Activated CD4-positive, alpha-beta T cell treated with anti-CD3 and anti-CD28 coated beads, Interleukin-2, amount 10 ng/mL, durations not matched to agents 7 days and 5 days (primary cell): Measurements from ENCODE around the gene SERPINA1. TPM values are rescaled to one million over a fixed set of nuclear protein-coding genes. Genes with fewer than 3 reads are reported as not detected.
A peak's percentile ranks its signal among the peaks of the same experiment; 100 is the strongest.

Experiments used
- CTCF ChIA-PET: fragments of 350-600 bp; sonication (Branson Sonifier 250); formaldehyde crosslinking; loops from one replicate; lab custom pipeline; 2021; ENCODE audit warnings: antibody characterized with exemption; lab: Charles Lee
- POLR2A ChIA-PET: fragments of 350-600 bp; sonication (Branson Sonifier 250); formaldehyde crosslinking; loops from one replicate; lab custom pipeline; 2021; ENCODE audit warnings: antibody characterized with exemption; lab: Charles Lee
- DNase-seq: peaks from one replicate; pipeline ENCODE4 v3.0.0-alpha.2; 2020
- H3K27ac Mint-ChIP-seq: one replicate; pipeline ENCODE4 v1.8.0; 2021; ENCODE audit warnings: mild to moderate bottlenecking, moderate library complexity, mixed read lengths
- H3K27me3 Mint-ChIP-seq: one replicate; pipeline ENCODE4 v1.8.0; 2021; ENCODE audit warnings: mixed read lengths
- H3K36me3 Mint-ChIP-seq: one replicate; pipeline ENCODE4 v1.8.0; 2021; ENCODE audit warnings: low read depth, mixed read lengths
- H3K4me1 Mint-ChIP-seq: one replicate; pipeline ENCODE4 v1.8.0; 2021; ENCODE audit warnings: mixed read lengths
- H3K4me3 Mint-ChIP-seq: one replicate; pipeline ENCODE4 v1.8.0; 2021; ENCODE audit warnings: mild to moderate bottlenecking, moderate library complexity, mixed read lengths
- H3K9me3 Mint-ChIP-seq: one replicate; pipeline ENCODE4 v1.8.0; 2021; ENCODE audit warnings: mixed read lengths
- total RNA-seq, 2 experiments: library from RNA; stranded (reverse); gene quantifications; one replicate each; pipeline ENCODE4 v1.2.3, GENCODE V29; 2021

SERPINA1 gene
- total RNA-seq, 2 experiments from 2014 or later, result 4.1 to 4.4 TPM

GRCh38 chr14:94394581-94395207 lies 6.3 kb upstream of the SERPINA1 start:
- peaks cover 51% of the 10 kb centered on the region for H3K4me1 Mint-ChIP-seq
- ChIA-PET POLR2A (no interaction called here), CTCF (no interaction called here)
- DNase-seq, result no peak
- no peaks in the 10 kb centered on the region for H3K9me3 Mint-ChIP-seq
- H3K27ac Mint-ChIP-seq, result peak overlapping the region; percentile 28
- no peaks in the 10 kb centered on the region for H3K27me3 Mint-ChIP-seq
- H3K4me3 Mint-ChIP-seq, result no peak overlapping the region
- H3K36me3 Mint-ChIP-seq, result no peaks in the 10 kb centered on the region

GRCh38 chr14:94394025-94394493 lies 5.7 kb upstream of the SERPINA1 start:
- Mint-ChIP-seq H3K36me3 (no peaks in the 10 kb centered on the region), H3K9me3 (no peaks in the 10 kb centered on the region), H3K4me3 (no peak overlapping the region), H3K27ac (no peak overlapping the region), H3K27me3 (no peaks in the 10 kb centered on the region), H3K4me1 (peaks cover 51% of the 10 kb centered on the region)
- no peak for DNase-seq
- ChIA-PET POLR2A (no interaction called here), CTCF (no interaction called here)

- Mint-ChIP-seq H3K27ac (no peak overlapping the region), H3K36me3 (no peaks in the 10 kb centered on the region), H3K27me3 (no peaks in the 10 kb centered on the region), H3K4me3 (no peak overlapping the region), H3K9me3 (no peaks in the 10 kb centered on the region), H3K4me1 (peaks cover 51% of the 10 kb centered on the region)
- ChIA-PET CTCF (no interaction called here), POLR2A (no interaction called here)
- DNase-seq, result no peak
These were observed 5.1 kb upstream of the SERPINA1 start for GRCh38 chr14:94393474-94393873.

GRCh38 chr14:94392510-94392935 lies 4.1 kb upstream of the SERPINA1 start:
- DNase-seq, result peak; percentile 76
- Mint-ChIP-seq H3K36me3 (no peaks in the 10 kb centered on the region), H3K9me3 (no peaks in the 10 kb centered on the region), H3K4me1 (peaks cover 51% of the 10 kb centered on the region), H3K27ac (peak overlapping the region; percentile 85), H3K4me3 (peak overlapping the region; percentile 5), H3K27me3 (no peaks in the 10 kb centered on the region)
- POLR2A ChIA-PET, result no interaction called here
- CTCF ChIA-PET, result interaction anchor here (0.8 to 1.5 kb wide), 2 partner anchors 13 to 37 kb away, joined by 3 read pairs; no protein-coding TSS in a partner anchor

- Mint-ChIP-seq H3K27me3 (no peaks in the 10 kb centered on the region), H3K36me3 (no peaks in the 10 kb centered on the region), H3K27ac (peak overlapping the region; percentile 85), H3K4me3 (no peak overlapping the region), H3K4me1 (peaks cover 51% of the 10 kb centered on the region), H3K9me3 (no peaks in the 10 kb centered on the region)
- ChIA-PET CTCF (interaction anchor here (0.6 to 1.5 kb wide), 4 partner anchors 36 to 255 kb away, joined by 3 to 4 read pairs (median 3); no protein-coding TSS in a partner anchor), POLR2A (no interaction called here)
- no peak for DNase-seq
These were observed 3.0 kb upstream of the SERPINA1 start for GRCh38 chr14:94391281-94391975.

GRCh38 chr14:94390372-94391086 lies 2.1 kb upstream of the SERPINA1 start:
- DNase-seq, result no peak
- Mint-ChIP-seq H3K4me1 (peaks cover 51% of the 10 kb centered on the region), H3K9me3 (no peaks in the 10 kb centered on the region), H3K4me3 (peak overlapping the region; percentile 27), H3K36me3 (no peaks in the 10 kb centered on the region), H3K27me3 (no peaks in the 10 kb centered on the region), H3K27ac (peak overlapping the region; percentile 86)
- ChIA-PET POLR2A (interaction anchor here (0.7 kb wide), 1 partner anchor 16 kb away, joined by 3 read pairs; no protein-coding TSS in a partner anchor), CTCF (interaction anchor here (0.5 to 1.3 kb wide), 4 partner anchors 17 to 254 kb away, joined by 3 to 4 read pairs (median 3); no protein-coding TSS in a partner anchor)

GRCh38 chr14:94389731-94390371 lies 1.4 kb upstream of the SERPINA1 start:
- no peaks in the 10 kb centered on the region for H3K9me3 Mint-ChIP-seq
- H3K27me3 Mint-ChIP-seq, result no peaks in the 10 kb centered on the region
- peaks cover 47% of the 10 kb centered on the region for H3K4me1 Mint-ChIP-seq
- no peak overlapping the region for H3K4me3 Mint-ChIP-seq
- H3K36me3 Mint-ChIP-seq, result no peaks in the 10 kb centered on the region
- H3K27ac Mint-ChIP-seq, result peak overlapping the region; percentile 62
- no peak for DNase-seq
- CTCF ChIA-PET, result interaction anchor here (1.3 kb wide), 1 partner anchor 16 kb away, joined by 4 read pairs; no protein-coding TSS in a partner anchor
- POLR2A ChIA-PET, result no interaction called here

GRCh38 chr14:94389104-94389469 lies 685 bp upstream of the SERPINA1 start:
- CTCF ChIA-PET, result no interaction called here
- Mint-ChIP-seq H3K27ac (no peak overlapping the region), H3K4me3 (no peak overlapping the region), H3K4me1 (peaks cover 39% of the 10 kb centered on the region), H3K27me3 (no peaks in the 10 kb centered on the region), H3K9me3 (no peaks in the 10 kb centered on the region), H3K36me3 (no peaks in the 10 kb centered on the region)
- no peak for DNase-seq
- POLR2A ChIA-PET, result no interaction called here

- Mint-ChIP-seq H3K36me3 (no peaks in the 10 kb centered on the region), H3K4me1 (peaks cover 29% of the 10 kb centered on the region), H3K4me3 (no peak overlapping the region), H3K9me3 (no peaks in the 10 kb centered on the region), H3K27me3 (no peaks in the 10 kb centered on the region), H3K27ac (no peak overlapping the region)
- ChIA-PET POLR2A (no interaction called here), CTCF (no interaction called here)
- no peak for DNase-seq
These were observed 397 bp downstream of the SERPINA1 start for GRCh38 chr14:94388027-94388383.

GRCh38 chr14:94387051-94388026 lies 1.1 kb downstream of the SERPINA1 start:
- H3K36me3 Mint-ChIP-seq, result no peaks in the 10 kb centered on the region
- H3K4me3 Mint-ChIP-seq, result no peak overlapping the region
- no peak overlapping the region for H3K27ac Mint-ChIP-seq
- POLR2A ChIA-PET, result no interaction called here
- no peaks in the 10 kb centered on the region for H3K9me3 Mint-ChIP-seq
- CTCF ChIA-PET, result interaction anchor here (1.0 kb wide), 2 partner anchors 12 to 47 kb away, joined by 3 read pairs; no protein-coding TSS in a partner anchor
- DNase-seq, result no peak
- H3K27me3 Mint-ChIP-seq, result no peaks in the 10 kb centered on the region
- H3K4me1 Mint-ChIP-seq, result peaks cover 22% of the 10 kb centered on the region

GRCh38 chr14:94386085-94387031 lies 2.0 kb downstream of the SERPINA1 start:
- no peak overlapping the region for H3K27ac Mint-ChIP-seq
- H3K27me3 Mint-ChIP-seq, result no peaks in the 10 kb centered on the region
- ChIA-PET CTCF (interaction anchor here (1.0 kb wide), 2 partner anchors 11 to 48 kb away, joined by 3 read pairs; no protein-coding TSS in a partner anchor), POLR2A (no interaction called here)
- no peak overlapping the region for H3K4me3 Mint-ChIP-seq
- H3K9me3 Mint-ChIP-seq, result no peaks in the 10 kb centered on the region
- no peaks in the 10 kb centered on the region for H3K36me3 Mint-ChIP-seq
- H3K4me1 Mint-ChIP-seq, result peaks cover 12% of the 10 kb centered on the region
- DNase-seq, result no peak
